DOHH2 (cell line): ENCODE results near the gene DLL1.

ENCODE experiments used
- H3F3A ChIP-seq: fragments of 200-600 bp; sonication (generic), shearing (Covaris generic); 2 replicates; pipeline ENCODE4 v1.6.0; 2016; ENCODE audit warnings: antibody characterized with exemption, mild to moderate bottlenecking; ENCODE audit not compliant: control insufficient read depth, insufficient read depth
- H3K27ac ChIP-seq: fragments of 200-600 bp; sonication (generic); 2 replicates; pipeline ENCODE4 v1.5.1; 2014; ENCODE audit warnings: low read depth, mild to moderate bottlenecking, low read length, moderate library complexity
- H3K27me3 ChIP-seq: fragments of 200-600 bp; sonication (generic); 2 replicates; pipeline ENCODE4 v1.6.1; 2014; ENCODE audit warnings: mild to moderate bottlenecking, low read length, mixed read lengths; ENCODE audit not compliant: control insufficient read depth
- H3K36me3 ChIP-seq: fragments of 200-600 bp; sonication (generic); 2 replicates; pipeline ENCODE4 v1.6.1; 2014; ENCODE audit warnings: mild to moderate bottlenecking, low read length, moderate library complexity, mixed read lengths; ENCODE audit not compliant: control insufficient read depth
- H3K4me1 ChIP-seq: fragments of 200-600 bp; sonication (generic); 2 replicates; pipeline ENCODE4 v1.6.1; 2014; ENCODE audit warnings: mild to moderate bottlenecking, low read length, mixed read lengths; ENCODE audit not compliant: control insufficient read depth
- H3K4me2 ChIP-seq: fragments of 200-600 bp; sonication (generic); 2 replicates; pipeline ENCODE4 v1.6.0; 2014; ENCODE audit warnings: mild to moderate bottlenecking, low read length, moderate library complexity
- H3K4me3 ChIP-seq: fragments of 200-600 bp; sonication (generic); 2 replicates; pipeline ENCODE4 v1.5.1; 2014; ENCODE audit warnings: mild to moderate bottlenecking, low read length, mixed read lengths
- H3K79me2 ChIP-seq: fragments of 200-600 bp; sonication (generic); 2 replicates; pipeline ENCODE4 v1.6.1; 2014; ENCODE audit warnings: mild to moderate bottlenecking, low read length, mixed read lengths; ENCODE audit not compliant: control insufficient read depth
- H3K9me2 ChIP-seq: fragments of 200-600 bp; sonication (generic); replicated peaks from 2 replicates; pipeline ENCODE4 v1.6.1; 2014; ENCODE audit warnings: mild to moderate bottlenecking, low read length, mixed read lengths; ENCODE audit not compliant: control insufficient read depth
- H3K9me3 ChIP-seq: fragments of 200-600 bp; sonication (generic); 2 replicates; pipeline ENCODE4 v1.6.1; 2014; ENCODE audit warnings: antibody characterized with exemption, low read length, mixed read lengths; ENCODE audit not compliant: control insufficient read depth, insufficient read depth
- H4K20me1 ChIP-seq: fragments of 200-600 bp; sonication (generic); 2 replicates; pipeline ENCODE4 v1.6.0; 2014; ENCODE audit warnings: low read depth, mild to moderate bottlenecking, antibody characterized with exemption, low read length, moderate library complexity; ENCODE audit not compliant: control insufficient read depth, insufficient read depth
- EZH2phosphoT487 ChIP-seq: fragments of 200-600 bp; sonication (generic); IDR thresholded peaks from 2 replicates; pipeline ENCODE4 v1.6.1; 2017; ENCODE audit warnings: borderline replicate concordance, mild to moderate bottlenecking, antibody characterized with exemption, low read length, moderate library complexity, mixed read lengths
- TF ChIP-seq, protein P1 (sequence below): fragments of 200-600 bp; sonication (generic); IDR thresholded peaks from one replicate; pipeline ENCODE4 v1.5.1; 2014; ENCODE audit warnings: antibody characterized with exemption, mild to moderate bottlenecking, low read depth, low read length; ENCODE audit not compliant: poor library complexity, severe bottlenecking

DLL1 gene

DNA sequence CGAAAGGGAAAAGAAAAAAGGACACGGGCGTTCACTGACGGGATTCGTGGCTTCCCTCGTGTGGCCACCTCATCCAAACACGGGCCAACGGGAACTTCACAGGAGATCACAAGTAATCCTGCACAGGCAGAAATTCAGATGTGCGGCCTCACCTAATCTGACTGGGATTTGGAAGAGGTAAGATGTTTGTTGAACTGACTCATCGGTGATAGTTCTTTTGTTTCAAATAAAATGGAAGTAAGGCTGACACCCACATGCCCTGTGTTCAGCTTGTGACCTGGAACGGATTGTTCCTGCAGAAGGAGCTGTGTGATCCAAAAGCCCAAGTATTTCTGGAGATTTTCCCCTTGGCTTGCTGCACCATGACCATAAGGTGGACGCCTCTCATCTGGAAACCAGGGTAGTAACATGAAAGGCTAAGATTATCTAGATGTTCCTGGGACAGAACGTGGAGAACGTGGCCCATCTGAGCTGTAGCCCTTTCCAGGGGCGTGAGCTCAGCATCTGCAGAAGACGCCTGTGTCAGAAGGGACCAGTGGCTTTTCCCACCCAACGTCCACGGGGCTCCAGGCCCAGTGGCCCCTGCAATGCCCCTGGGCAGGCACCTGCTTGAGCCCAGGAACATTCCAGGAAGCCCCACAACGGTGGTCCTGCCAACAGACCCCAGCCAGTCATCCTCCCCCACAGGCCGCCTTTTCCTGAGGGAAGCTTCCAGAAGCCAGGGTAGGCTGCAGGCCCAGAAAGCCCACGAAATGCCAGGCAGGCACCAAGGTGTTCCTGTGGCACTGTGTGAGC is 39.7 kb downstream of the DLL1 start:
- TF ChIP-seq EZH2phosphoT487: no peak
- TF ChIP-seq, protein P1, sequence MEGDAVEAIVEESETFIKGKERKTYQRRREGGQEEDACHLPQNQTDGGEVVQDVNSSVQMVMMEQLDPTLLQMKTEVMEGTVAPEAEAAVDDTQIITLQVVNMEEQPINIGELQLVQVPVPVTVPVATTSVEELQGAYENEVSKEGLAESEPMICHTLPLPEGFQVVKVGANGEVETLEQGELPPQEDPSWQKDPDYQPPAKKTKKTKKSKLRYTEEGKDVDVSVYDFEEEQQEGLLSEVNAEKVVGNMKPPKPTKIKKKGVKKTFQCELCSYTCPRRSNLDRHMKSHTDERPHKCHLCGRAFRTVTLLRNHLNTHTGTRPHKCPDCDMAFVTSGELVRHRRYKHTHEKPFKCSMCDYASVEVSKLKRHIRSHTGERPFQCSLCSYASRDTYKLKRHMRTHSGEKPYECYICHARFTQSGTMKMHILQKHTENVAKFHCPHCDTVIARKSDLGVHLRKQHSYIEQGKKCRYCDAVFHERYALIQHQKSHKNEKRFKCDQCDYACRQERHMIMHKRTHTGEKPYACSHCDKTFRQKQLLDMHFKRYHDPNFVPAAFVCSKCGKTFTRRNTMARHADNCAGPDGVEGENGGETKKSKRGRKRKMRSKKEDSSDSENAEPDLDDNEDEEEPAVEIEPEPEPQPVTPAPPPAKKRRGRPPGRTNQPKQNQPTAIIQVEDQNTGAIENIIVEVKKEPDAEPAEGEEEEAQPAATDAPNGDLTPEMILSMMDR: no peak
- Histone ChIP-seq H3K4me3 (no peak overlapping the region), H4K20me1 (no peaks in the 10 kb centered on the region), H3K27ac (no peak overlapping the region), H3K9me3 (no peaks in the 10 kb centered on the region), H3K9me2 (no peaks in the 10 kb centered on the region), H3K4me1 (no peaks in the 10 kb centered on the region), H3F3A (no peaks in the 10 kb centered on the region), H3K27me3 (no peaks in the 10 kb centered on the region), H3K4me2 (no peak overlapping the region), H3K36me3 (no peaks in the 10 kb centered on the region), H3K79me2 (no peaks in the 10 kb centered on the region)

DNA sequence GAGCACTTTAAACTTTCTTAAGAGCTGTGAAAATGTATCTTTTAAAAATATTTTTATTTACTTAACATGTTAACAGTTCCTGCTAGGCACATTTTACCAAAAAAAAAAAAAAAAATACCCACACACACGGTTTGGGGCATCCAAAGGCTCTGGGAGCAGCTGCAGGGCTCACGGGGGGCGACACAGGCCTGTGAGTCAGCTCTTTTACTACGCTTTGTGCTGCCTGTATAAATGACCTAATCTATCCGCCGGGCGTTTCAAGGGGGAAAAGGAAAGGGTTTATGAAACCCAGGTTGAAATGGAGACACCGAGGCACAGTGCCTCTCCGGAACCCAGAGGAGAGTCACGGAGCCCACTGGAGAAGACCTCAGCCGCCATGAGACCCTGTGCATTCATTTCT is 40.4 kb downstream of the DLL1 start:
- H3K36me3 ChIP-seq: no peaks in the 10 kb centered on the region
- H3F3A ChIP-seq: no peaks in the 10 kb centered on the region
- no peak overlapping the region for H3K4me3 ChIP-seq
- H3K27me3 ChIP-seq: no peaks in the 10 kb centered on the region
- H3K4me2 ChIP-seq: no peak overlapping the region
- no peaks in the 10 kb centered on the region for H3K9me3 ChIP-seq
- TF ChIP-seq, protein P1: no peak
- TF ChIP-seq EZH2phosphoT487: no peak
- no peaks in the 10 kb centered on the region for H3K9me2 ChIP-seq
- no peaks in the 10 kb centered on the region for H4K20me1 ChIP-seq
- no peaks in the 10 kb centered on the region for H3K4me1 ChIP-seq
- H3K79me2 ChIP-seq: no peaks in the 10 kb centered on the region
- H3K27ac ChIP-seq: no peak overlapping the region

DNA sequence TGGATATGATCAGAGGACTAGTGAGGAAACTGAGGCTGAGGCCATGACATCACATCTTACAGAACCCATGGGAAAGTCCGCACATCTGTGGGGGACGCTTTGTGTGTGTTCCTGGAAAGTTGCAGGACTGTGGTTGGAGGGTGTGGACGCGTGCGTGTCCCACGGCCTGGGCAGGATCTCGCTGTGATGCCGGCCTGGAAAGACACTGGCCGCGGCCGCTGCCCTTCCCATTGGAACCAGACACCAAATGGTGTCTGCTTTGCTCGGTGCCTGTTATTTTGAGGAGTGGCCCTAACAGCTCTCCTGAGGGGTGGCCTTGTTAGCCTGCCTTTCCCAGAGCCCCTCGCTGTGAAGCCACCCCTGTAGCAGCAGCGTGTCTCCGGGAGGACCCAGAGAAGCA is 41.1 kb downstream of the DLL1 start:
- Histone ChIP-seq H3K4me1 (no peaks in the 10 kb centered on the region), H3K4me2 (no peak overlapping the region), H3K27me3 (no peaks in the 10 kb centered on the region), H3K9me3 (no peaks in the 10 kb centered on the region), H3K9me2 (no peaks in the 10 kb centered on the region), H3K27ac (no peak overlapping the region), H3F3A (no peaks in the 10 kb centered on the region), H3K79me2 (no peaks in the 10 kb centered on the region), H3K4me3 (no peak overlapping the region), H3K36me3 (no peaks in the 10 kb centered on the region), H4K20me1 (no peaks in the 10 kb centered on the region)
- TF ChIP-seq, protein P1: no peak
